NB4 (cell line): ENCODE measurements around the gene WSB1.

ENCODE experiments used
- DNase-seq: peaks from one replicate; pipeline ENCODE4 v3.0.0; 2010; ENCODE audit warnings: low read depth
- H3K4me3 ChIP-seq: one replicate; pipeline ENCODE4 v1.5.1; 2011; ENCODE audit warnings: mild to moderate bottlenecking, low read depth, low read length, moderate library complexity
- MYC ChIP-seq: IDR thresholded peaks from 2 replicates; pipeline ENCODE4 v1.6.1; 2011; ENCODE audit warnings: low read depth, low read length
- POLR2A ChIP-seq: IDR thresholded peaks from 2 replicates; pipeline ENCODE4 v1.6.1; 2011; ENCODE audit warnings: mild to moderate bottlenecking; ENCODE audit not compliant: insufficient read length; ENCODE audit errors: extremely low read depth
- TF ChIP-seq, protein P1 (sequence below): IDR thresholded peaks from one replicate; pipeline ENCODE4 v1.5.1; 2012; ENCODE audit warnings: low read depth, low read length
- TF ChIP-seq, protein P2 (sequence below): IDR thresholded peaks from 2 replicates; pipeline ENCODE4 v1.6.1; 2011; ENCODE audit warnings: low read depth, low read length

WSB1 gene

DNA sequence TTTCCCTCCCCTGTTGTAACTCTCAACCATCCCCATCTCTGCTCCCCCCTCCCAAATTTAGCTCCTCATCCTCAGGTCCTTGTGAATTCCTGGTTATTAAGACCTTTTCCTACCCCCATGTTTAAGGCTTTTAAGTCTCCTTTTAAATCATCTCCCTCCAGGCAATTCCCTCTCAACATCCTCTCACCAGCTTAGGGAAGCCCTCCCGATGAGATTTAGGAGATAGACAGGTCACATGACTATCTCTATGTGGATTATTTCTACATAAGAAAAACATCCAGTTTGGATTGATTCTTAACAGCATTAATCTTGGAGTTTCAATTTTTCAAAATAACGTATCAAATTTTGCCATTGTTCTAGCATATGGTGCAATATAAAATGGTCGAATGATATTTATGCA is 12.5 kb upstream of the WSB1 start:
- TF ChIP-seq, protein P1, sequence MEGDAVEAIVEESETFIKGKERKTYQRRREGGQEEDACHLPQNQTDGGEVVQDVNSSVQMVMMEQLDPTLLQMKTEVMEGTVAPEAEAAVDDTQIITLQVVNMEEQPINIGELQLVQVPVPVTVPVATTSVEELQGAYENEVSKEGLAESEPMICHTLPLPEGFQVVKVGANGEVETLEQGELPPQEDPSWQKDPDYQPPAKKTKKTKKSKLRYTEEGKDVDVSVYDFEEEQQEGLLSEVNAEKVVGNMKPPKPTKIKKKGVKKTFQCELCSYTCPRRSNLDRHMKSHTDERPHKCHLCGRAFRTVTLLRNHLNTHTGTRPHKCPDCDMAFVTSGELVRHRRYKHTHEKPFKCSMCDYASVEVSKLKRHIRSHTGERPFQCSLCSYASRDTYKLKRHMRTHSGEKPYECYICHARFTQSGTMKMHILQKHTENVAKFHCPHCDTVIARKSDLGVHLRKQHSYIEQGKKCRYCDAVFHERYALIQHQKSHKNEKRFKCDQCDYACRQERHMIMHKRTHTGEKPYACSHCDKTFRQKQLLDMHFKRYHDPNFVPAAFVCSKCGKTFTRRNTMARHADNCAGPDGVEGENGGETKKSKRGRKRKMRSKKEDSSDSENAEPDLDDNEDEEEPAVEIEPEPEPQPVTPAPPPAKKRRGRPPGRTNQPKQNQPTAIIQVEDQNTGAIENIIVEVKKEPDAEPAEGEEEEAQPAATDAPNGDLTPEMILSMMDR = no peak
- TF ChIP-seq, protein P2, sequence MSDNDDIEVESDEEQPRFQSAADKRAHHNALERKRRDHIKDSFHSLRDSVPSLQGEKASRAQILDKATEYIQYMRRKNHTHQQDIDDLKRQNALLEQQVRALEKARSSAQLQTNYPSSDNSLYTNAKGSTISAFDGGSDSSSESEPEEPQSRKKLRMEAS = no peak
- TF ChIP-seq POLR2A (no peak), MYC (no peak)
- no peak overlapping the region for H3K4me3 ChIP-seq
- DNase-seq = no peak

DNA sequence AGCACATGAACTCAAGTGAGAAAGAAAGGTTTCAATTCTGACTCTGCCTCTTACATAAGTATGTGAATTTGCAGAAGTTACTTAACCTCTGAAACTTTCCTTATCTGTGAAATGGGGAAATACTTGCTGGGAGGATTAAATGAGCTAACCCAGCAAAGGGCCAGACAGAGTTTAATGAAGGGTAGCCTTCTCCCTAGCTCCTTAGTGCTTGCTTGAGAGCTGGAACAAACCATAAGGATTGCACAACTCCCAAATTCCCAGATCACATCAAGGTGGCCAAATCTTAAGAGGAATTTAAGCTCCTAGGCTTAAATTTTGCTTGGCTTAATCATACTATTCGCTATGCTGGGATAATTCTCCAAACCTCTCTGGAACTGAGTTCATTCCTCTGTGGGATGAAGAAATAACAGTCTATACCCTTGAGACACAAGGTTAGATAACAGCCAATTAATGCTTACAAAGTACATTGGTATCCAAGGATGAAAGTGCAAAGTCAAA is 11.8 kb upstream of the WSB1 start:
- TF ChIP-seq POLR2A (no peak), MYC (no peak)
- TF ChIP-seq, protein P1 = no peak
- TF ChIP-seq, protein P2 = no peak
- DNase-seq = peak; percentile 75

DNA sequence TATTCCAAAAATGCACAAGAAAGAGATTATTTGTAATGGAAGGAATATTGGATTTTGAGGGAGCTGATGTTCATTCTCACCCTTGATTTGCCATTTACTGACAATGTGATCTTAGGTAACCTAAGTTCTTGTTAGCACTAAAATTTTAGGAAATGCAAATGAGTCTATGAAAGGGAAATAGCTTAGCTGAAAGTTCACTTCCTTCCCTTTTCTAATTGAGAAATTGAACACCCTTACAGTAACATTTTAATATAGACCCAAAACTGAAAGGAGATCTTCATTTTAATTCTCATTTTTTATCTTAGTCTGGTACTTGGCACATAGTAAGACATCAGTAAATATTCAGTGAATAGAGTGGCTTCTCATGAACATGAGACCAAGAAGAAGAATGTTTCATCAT is 10.9 kb upstream of the WSB1 start:
- no peak overlapping the region for H3K4me3 ChIP-seq
- TF ChIP-seq, protein P1 = no peak
- TF ChIP-seq, protein P2 = no peak
- TF ChIP-seq POLR2A (no peak), MYC (no peak)
- no peak for DNase-seq

More for the DNA sequence above, 11.8 kb upstream of the WSB1 start:
- no peak overlapping the region for H3K4me3 ChIP-seq

DNA sequence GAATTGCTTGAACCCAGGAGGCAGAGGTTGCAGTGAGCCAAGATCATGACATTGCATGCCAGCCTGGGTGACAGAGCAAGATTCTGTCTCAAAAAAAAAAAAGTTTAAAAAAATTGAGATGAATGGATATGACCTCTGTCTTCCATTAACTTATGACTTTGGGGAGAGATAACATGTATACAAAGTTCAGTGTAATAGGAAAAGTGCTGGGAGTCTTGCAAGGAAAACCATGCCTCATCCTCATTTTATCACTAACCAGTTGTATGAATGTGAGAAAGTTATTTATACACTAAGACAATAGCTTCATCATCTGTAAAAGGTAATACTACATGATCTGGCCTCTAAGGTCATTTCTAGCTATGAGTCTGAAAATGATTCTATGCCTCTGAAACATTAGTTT is 10.2 kb upstream of the WSB1 start:
- TF ChIP-seq, protein P2 = no peak
- no peak for TF ChIP-seq POLR2A
- TF ChIP-seq MYC = no peak
- TF ChIP-seq, protein P1 = no peak
- no peak for DNase-seq
- H3K4me3 ChIP-seq = no peak overlapping the region

DNA sequence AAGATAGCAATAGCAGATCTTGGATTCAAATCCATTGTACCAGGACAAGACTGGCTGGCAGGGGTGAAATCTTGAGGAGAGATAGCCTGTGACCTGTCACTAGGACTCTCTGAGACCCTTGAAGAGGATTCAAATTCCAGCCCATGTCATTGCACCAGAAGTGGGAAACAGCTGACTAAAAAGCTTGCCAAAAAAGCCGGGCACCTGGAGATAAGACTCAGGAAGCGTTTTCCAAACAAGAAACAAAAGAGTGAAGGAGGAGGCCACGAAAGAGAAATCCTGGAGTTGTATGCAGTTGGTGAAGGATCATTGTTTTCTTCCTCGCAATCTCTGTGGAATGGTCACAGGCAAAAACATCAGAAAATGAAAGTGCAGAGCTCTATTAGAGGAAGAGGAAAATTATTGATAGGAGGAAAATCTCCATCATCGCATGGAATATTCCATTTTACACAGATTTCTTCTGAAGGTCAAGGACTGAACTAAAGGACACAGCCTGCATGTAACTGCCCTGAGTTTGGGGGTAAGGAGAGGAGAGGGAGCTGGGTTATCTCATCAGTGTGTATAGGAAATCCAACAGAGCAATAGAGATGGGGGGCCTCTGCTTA is 9.0 kb upstream of the WSB1 start:
- H3K4me3 ChIP-seq = no peak overlapping the region
- DNase-seq = no peak
- no peak for TF ChIP-seq POLR2A
- TF ChIP-seq MYC = no peak
- TF ChIP-seq, protein P2 = no peak
- TF ChIP-seq, protein P1 = no peak
